ENCODE data around the gene GGT5.
"Not testable (repeated sequence)": the region's sequence is repeated elsewhere in the genome, so short reads cannot be mapped to it uniquely, and the experiment has no call there.

The GGT5 gene

GRCh38 chr22:24200619-24201212, 44.2 kb downstream of the GGT5 start:
- no peak for DNase-seq

- no peak for DNase-seq
Measured at GRCh38 chr22:24198682-24199052, 46.2 kb downstream of the GGT5 start.

- no peak for DNase-seq
Measured at GRCh38 chr22:24191893-24192292, 53.0 kb downstream of the GGT5 start.

- DNase-seq, result no peak
Measured at GRCh38 chr22:24191381-24191841, 53.5 kb downstream of the GGT5 start.

DNA sequence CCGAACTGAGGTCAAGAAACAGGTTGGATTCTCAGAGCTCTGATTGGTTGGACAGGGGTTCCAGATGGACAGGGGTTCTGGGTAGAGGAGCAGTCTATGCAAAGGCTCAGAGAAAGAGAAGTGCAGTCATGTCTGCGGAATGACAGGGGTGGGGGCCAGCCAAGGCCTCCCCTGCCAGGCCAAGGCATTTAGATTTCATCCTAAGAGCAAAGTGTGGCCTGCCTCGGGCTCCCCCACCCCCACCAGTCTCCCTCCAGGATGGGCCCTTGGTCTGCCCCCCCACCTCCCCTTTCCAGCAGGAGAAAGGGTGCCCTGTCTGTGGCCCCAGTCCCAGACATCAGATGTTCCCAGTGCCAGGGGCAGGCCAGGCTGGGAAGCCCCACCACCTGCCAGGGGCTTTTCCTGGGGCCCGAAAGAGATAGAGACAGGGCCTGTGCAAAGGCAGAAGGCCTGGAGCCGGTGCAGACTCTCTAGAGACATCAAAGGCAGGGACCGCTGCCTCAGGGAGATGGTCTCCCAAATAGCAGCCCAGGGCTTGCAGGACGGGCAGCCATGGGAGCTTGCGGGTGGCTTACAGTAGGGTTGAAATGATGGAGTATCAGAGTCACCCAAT, 54.2 kb downstream of the GGT5 start:
- DNase-seq, result no peak

DNA sequence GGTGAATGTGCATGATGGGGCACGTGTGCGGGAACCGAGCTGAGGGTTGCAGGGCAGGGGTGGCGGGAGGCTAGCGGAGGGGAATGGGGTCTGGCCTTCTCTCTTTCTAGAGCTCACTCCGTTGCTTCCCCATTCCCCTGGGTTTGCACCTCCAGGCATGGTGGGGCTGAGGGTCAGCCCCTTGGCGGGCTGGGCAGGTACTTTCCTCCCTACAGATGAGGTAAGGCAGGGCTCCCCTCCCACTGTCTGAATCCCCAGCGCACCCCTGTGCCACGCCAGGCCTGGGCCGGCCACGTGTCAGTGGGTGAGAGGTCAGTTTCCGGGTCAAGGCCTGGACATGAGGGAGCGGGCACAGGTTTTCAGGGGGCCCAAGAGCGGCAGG, 54.7 kb downstream of the GGT5 start:
- no peak for DNase-seq

GRCh38 chr22:24189249-24190158, 55.4 kb downstream of the GGT5 start:
- peak; percentile 34 for DNase-seq

GRCh38 chr22:24188705-24189248, 56.1 kb downstream of the GGT5 start:
- no peak for DNase-seq

- no peak for DNase-seq
Measured at GRCh38 chr22:24187731-24188644, 56.9 kb downstream of the GGT5 start.

- no peak for DNase-seq
Measured at GRCh38 chr22:24186892-24187670, 57.8 kb downstream of the GGT5 start.

GRCh38 chr22:24186352-24186740, 58.5 kb downstream of the GGT5 start:
- no peak for DNase-seq

- no peak for DNase-seq
Measured at GRCh38 chr22:24185501-24186351, 59.2 kb downstream of the GGT5 start.

DNA sequence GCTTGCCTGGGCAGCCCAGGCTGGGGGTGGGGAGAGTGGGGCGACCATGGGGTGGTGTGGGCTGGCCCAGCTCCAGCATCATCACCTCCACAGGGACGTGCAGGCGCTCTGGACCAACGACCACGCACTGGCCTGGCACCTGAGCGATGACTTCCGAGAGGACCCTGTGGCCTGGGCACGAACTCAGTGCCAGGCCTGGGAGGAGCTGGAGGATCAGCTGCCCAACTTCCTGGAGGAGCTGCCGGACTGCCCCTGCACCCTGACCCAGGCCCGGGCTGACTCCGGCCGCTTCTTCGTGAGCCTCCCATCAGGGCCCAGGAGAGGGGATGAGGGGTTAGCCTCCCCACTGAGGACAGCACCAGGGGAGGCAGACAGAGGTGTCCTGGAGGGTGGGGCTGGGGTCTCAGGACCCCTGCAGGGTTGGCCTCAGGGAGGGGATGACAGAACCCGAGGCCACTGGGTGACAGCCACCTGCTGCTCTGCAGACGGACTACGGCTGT, 59.8 kb downstream of the GGT5 start:
- DNase-seq, result no peak

- no peak for DNase-seq
Measured at GRCh38 chr22:24184057-24184798, 60.7 kb downstream of the GGT5 start.

GRCh38 chr22:24183321-24184031, 61.4 kb downstream of the GGT5 start:
- no peak for DNase-seq

DNA sequence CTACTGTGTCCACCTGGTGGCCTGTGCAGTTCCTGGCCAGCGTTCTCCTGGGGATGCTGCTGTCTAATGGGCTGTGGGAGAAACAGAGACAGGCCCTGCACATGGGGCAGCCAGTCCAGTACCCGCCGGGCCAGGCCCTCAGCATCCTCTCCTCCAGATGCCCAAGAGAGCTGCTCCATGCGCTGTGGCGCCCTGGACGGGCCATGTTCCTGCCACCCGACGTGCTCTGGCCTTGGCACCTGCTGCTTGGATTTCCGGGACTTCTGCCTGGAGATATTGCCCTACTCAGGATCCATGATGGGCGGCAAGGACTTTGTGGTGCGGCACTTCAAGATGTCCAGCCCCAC, 62.0 kb downstream of the GGT5 start:
- not testable (repeated sequence) for DNase-seq

DNA sequence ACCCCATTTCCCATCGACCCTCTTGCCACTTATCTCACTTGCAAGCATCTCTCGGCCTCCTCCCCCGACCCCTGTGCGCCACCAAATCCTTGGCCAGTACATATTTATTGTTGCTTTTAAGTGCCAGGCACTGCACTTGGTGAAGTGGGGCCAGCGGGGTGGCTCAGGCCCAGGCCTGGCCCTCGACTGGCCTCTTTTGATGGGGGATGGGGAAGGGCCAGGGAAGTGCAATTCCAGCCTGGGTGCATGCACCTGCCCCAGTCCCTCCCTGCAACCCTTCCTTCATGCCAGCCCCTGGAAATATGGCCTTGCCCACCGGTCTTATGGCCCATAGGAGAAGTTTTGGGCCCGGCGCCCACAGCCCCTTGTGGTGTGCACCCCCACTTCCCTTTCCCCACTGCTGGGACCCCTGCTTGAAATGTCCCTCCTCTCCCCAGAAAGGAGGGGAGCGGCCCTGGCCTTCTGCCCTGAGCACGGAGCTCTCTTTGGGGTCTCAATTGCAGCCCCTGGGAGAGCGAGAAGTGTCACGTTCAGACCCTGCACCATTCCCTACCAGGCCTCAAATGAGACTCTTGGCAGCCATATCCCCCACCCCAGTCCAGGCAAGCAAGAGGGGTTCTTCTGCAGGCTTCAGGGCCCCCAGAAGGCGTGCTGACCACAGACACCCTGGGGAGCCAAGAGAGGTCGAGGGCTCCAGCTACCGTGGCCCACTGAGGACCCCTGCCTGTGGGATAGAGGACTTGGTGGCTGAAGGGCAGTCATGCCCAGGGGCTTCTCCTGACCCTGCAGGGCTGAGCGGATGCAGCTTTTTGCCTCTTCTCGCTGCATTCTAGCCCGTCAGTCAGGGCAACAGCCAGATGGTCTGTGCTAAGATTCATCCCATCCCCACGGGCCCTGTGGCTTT, 62.6 kb downstream of the GGT5 start:
- DNase-seq, result no peak

All from stimulated activated CD4-positive, alpha-beta T cell treated with anti-CD3 and anti-CD28 coated beads, Interleukin-4, amount 100 ng/mL, for 24 hours (primary cell).